Progenitor cell of endocrine pancreas (in vitro differentiated cells): Measurements from ENCODE around the gene EFTUD2. TPM values are rescaled to one million over a fixed set of nuclear protein-coding genes. Genes with fewer than 3 reads are reported as not detected.

ENCODE experiments used
- DNase-seq: peaks from one replicate; pipeline ENCODE4 v3.0.0; 2021; ENCODE audit warnings: low spot score; ENCODE audit not compliant: unreplicated experiment
- H3K27ac Mint-ChIP-seq: 2 replicates; pipeline ENCODE4 v1.8.0; 2021; ENCODE audit warnings: mild to moderate bottlenecking, moderate library complexity, mixed read lengths
- H3K27me3 Mint-ChIP-seq: 2 replicates; pipeline ENCODE4 v1.8.0; 2021; ENCODE audit warnings: mixed read lengths
- H3K36me3 Mint-ChIP-seq: 2 replicates; pipeline ENCODE4 v1.8.0; 2022; ENCODE audit warnings: mixed read lengths; ENCODE audit not compliant: insufficient read depth
- H3K4me1 Mint-ChIP-seq: 2 replicates; pipeline ENCODE4 v1.8.0; 2021; ENCODE audit warnings: low read depth, mixed read lengths
- H3K4me3 Mint-ChIP-seq: 2 replicates; pipeline ENCODE4 v1.8.0; 2021; ENCODE audit warnings: low read depth, mild to moderate bottlenecking, moderate library complexity, mixed read lengths
- H3K9me3 Mint-ChIP-seq: 2 replicates; pipeline ENCODE4 v1.8.0; 2021; ENCODE audit warnings: low read depth, mixed read lengths
- CTCF ChIP-seq: fragments of 200-600 bp; sonication (generic); IDR thresholded peaks from one replicate; pipeline ENCODE4 v1.5.0; 2021; ENCODE audit warnings: antibody characterized with exemption, mild to moderate bottlenecking; ENCODE audit not compliant: unreplicated experiment
- microRNA-seq: library from miRNA; unstranded; fragments of <30 nt; microRNA quantifications from one replicate; pipeline ENCODE4 v1.1.0, GENCODE V29; 2020; ENCODE audit warnings: borderline number of aligned reads; ENCODE audit not compliant: unreplicated experiment
- total RNA-seq: library from RNA; stranded (reverse); gene quantifications from 2 replicates; pipeline ENCODE4 v1.2.1, GENCODE V29; 2021

EFTUD2 gene
- total RNA-seq, 1 donor from 2014 or later = 127 TPM

- no peak overlapping the region for H3K27ac Mint-ChIP-seq
- peaks cover 20% of the 10 kb centered on the region for H3K4me1 Mint-ChIP-seq
- H3K9me3 Mint-ChIP-seq = no peaks in the 10 kb centered on the region
- H3K36me3 Mint-ChIP-seq = peaks cover 17% of the 10 kb centered on the region
- no peak overlapping the region for H3K4me3 Mint-ChIP-seq
- H3K27me3 Mint-ChIP-seq = no peaks in the 10 kb centered on the region
- TF ChIP-seq CTCF = no peak
- DNase-seq = no peak
Measured at GRCh38 chr17:44804302-44805089, 94.7 kb downstream of the EFTUD2 start.

DNA sequence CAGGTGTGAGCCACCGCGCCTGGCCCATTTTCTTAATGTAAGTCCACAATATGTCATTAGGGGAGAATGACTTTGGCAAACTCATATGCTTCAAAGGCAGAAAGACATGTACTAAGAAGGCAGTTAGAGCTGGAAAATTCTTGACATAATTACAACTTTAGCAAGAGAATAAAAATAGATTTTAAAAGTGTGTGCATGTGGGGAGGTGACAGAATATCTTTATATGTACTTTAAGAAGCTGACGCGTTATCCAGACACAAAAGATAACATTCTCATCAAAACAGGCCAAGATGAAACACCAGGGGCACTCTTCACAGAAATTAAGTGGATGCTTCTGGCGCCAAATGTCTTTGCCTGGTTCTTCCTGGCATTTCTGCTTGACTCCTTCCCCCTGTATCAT is 97.4 kb downstream of the EFTUD2 start:
- DNase-seq = no peak
- no peaks in the 10 kb centered on the region for H3K27me3 Mint-ChIP-seq
- peaks cover 18% of the 10 kb centered on the region for H3K36me3 Mint-ChIP-seq
- H3K9me3 Mint-ChIP-seq = no peaks in the 10 kb centered on the region
- peak overlapping the region; percentile 59 for H3K27ac Mint-ChIP-seq
- no peak for TF ChIP-seq CTCF
- no peak overlapping the region for H3K4me3 Mint-ChIP-seq
- peaks cover 16% of the 10 kb centered on the region for H3K4me1 Mint-ChIP-seq

Small RNAs within 50 kb of the gene (microRNA-seq; reads per million reads assigned to microRNA genes)
- gene MIR6783 = 3.6 reads per million

Other genes with a start within 250 kb of the EFTUD2 start
- gene MEIOC, start 243.0 kb downstream of the EFTUD2 start, total RNA-seq = 0.69 and 0.86 TPM in 2 replicates
- 27.3 and 28.2 TPM in 2 replicates for gene CCDC43, start 209.7 kb downstream of the EFTUD2 start, total RNA-seq
- gene DBF4B, start 190.8 kb downstream of the EFTUD2 start, total RNA-seq = 22.6 and 27.2 TPM in 2 replicates
- 1.4 and 2.4 TPM in 2 replicates for gene ADAM11, start 140.5 kb downstream of the EFTUD2 start, total RNA-seq
- 75.2 and 76.5 TPM in 2 replicates for gene GJC1, start 69.2 kb downstream of the EFTUD2 start, total RNA-seq
- gene HIGD1B, start 51.6 kb downstream of the EFTUD2 start, total RNA-seq = not detected in 2 replicates
- not detected in 2 replicates for gene GFAP, start 16.1 kb upstream of the EFTUD2 start, total RNA-seq
- 27.7 and 32.2 TPM in 2 replicates for gene KIF18B, start 48.3 kb upstream of the EFTUD2 start, total RNA-seq
- 36.2 and 37.0 TPM in 2 replicates for gene C1QL1, start 68.9 kb upstream of the EFTUD2 start, total RNA-seq
- gene DCAKD, start 152.2 kb upstream of the EFTUD2 start, total RNA-seq = 65.0 and 68.1 TPM in 2 replicates
- 97.4 and 98.7 TPM in 2 replicates for gene NMT1, start 161.9 kb upstream of the EFTUD2 start, total RNA-seq
- 23.4 and 26.7 TPM in 2 replicates for gene PLCD3, start 233.1 kb upstream of the EFTUD2 start, total RNA-seq
- 14.1 and 15.7 TPM in 2 replicates for gene ACBD4, start 236.2 kb upstream of the EFTUD2 start, total RNA-seq
- gene HEXIM1, start 249.0 kb upstream of the EFTUD2 start, total RNA-seq = 32.9 and 33.3 TPM in 2 replicates